Measurements from ENCODE around the gene TOLLIP. TPM values are rescaled to one million over a fixed set of nuclear protein-coding genes. Genes with fewer than 3 reads are reported as not detected.

The TOLLIP gene
- total and polyA plus RNA-seq, 2 of the 4 experiments (the other 2 are of a cell fraction): 19.7 to 42.9 TPM

- no peak overlapping the region for H2AFZ ChIP-seq (replicated peaks; ENCODE audit: low read length, poor library complexity)
- H4K5ac ChIP-seq (ENCODE audit: low read depth, low read length): no peak overlapping the region
- H3K79me1 ChIP-seq (ENCODE audit: low read depth in 1 of 2, low read length in 2 of 2): peaks cover 11 to 45% of the 10 kb centered on the region in 2 experiments; a peak in 3 of 4 replicates
- no peak overlapping the region for H3K18ac ChIP-seq (ENCODE audit: low read depth, low read length)
- H3K4me1 ChIP-seq (ENCODE audit: control insufficient read depth, insufficient read depth, low read length): no peaks in the 10 kb centered on the region
- H2BK5ac ChIP-seq (ENCODE audit: low read depth, low read length, poor library complexity, severe bottlenecking): no peak overlapping the region
- H3K27me3 ChIP-seq (ENCODE audit: control insufficient read depth, insufficient read depth, low read length): no peaks in the 10 kb centered on the region
- no peak for ATAC-seq (ENCODE audit: low read depth)
- intact Hi-C loops (cut with micrococcal nuclease): no loop called here
- no peak overlapping the region for H2AK5ac ChIP-seq (ENCODE audit: low read depth, low read length)
- no peak overlapping the region for H4K91ac ChIP-seq (ENCODE audit: insufficient read depth, low read depth, low read length)
- no peak for DNase-seq
- no peak overlapping the region for H3K4ac ChIP-seq (ENCODE audit: low read depth, low read length)
- dilution Hi-C loops (cut with HindIII; ENCODE audit: low sequenced_read_pairs, unreplicated experiment): no loop called here
- H3K27ac ChIP-seq (ENCODE audit: insufficient read depth, low read length): no peak overlapping the region
- H3K23ac ChIP-seq (ENCODE audit: low read depth, low read length): no peak overlapping the region
- H3K9me1 ChIP-seq (ENCODE audit: insufficient read depth, low read length): no peaks in the 10 kb centered on the region
- BruUV-seq (replicated peaks): no TSS peak
- no peak overlapping the region for H3K4me2 ChIP-seq (ENCODE audit: low read depth, low read length)
- whole genome bisulfite sequencing, 2 experiments (ENCODE audit: extremely low coverage in 2 of 2, insufficient read length in 1 of 2): 99% methylated on average over 17 of the region's 33 CpGs; no CpG with 5 or more reads in 1 of the 2 experiments
- H4K8ac ChIP-seq (ENCODE audit: low read depth in 2 of 2, low read length in 2 of 2): no peak overlapping the region
- TF ChIP-seq MAFK (IDR thresholded peaks at IDR 0.05; ENCODE audit: low read depth, low read length): no peak
- no peak for TF ChIP-seq MXI1 (IDR thresholded peaks at IDR 0.05; ENCODE audit: borderline replicate concordance, low read depth, low read length)
- H3K14ac ChIP-seq (replicated peaks; ENCODE audit: low read depth, low read length): no peak overlapping the region
- peaks cover 68% of the 10 kb centered on the region for H3K36me3 ChIP-seq (ENCODE audit: control insufficient read depth, insufficient read depth, low read length)
- no peak overlapping the region for H2BK20ac ChIP-seq (ENCODE audit: low read depth, low read length)
- no peaks in the 10 kb centered on the region for H3K9me3 ChIP-seq (ENCODE audit: control insufficient read depth, insufficient read depth, low read length)
- H2AK9ac ChIP-seq (replicated peaks; ENCODE audit: low read depth, low read length, poor library complexity): no peak overlapping the region
- CTCF ChIA-PET: no interaction called here
- no peak overlapping the region for H2BK120ac ChIP-seq (ENCODE audit: low read depth, low read length)
- POLR2A ChIA-PET (ENCODE audit: unreplicated experiment): no interaction called here
- in situ Hi-C loops (cut with MboI; ENCODE audit: low sequenced_read_pairs): no loop called here
- H3K56ac ChIP-seq (ENCODE audit: extremely low read depth, insufficient read depth, low read length): no peak overlapping the region
- peaks cover 29% of the 10 kb centered on the region for H4K20me1 ChIP-seq (ENCODE audit: insufficient read depth, low read length)
- H3K9ac ChIP-seq (ENCODE audit: low read depth, low read length): no peak overlapping the region
- no peak overlapping the region for H2BK15ac ChIP-seq (ENCODE audit: low read depth, low read length)
- no peak overlapping the region for H3K4me3 ChIP-seq (ENCODE audit: insufficient read depth, low read depth, low read length)
Observed at GRCh38 chr11:1289211-1289935, 20.1 kb downstream of the TOLLIP start.

All from IMR-90 (cell line).